ENCODE measurements around the gene BNIP1. TPM values are rescaled to one million over a fixed set of nuclear protein-coding genes. Genes with fewer than 3 reads are reported as not detected.

Gene BNIP1
- total RNA-seq, 2 donors from 2014 or later, result 11.4 to 17.2 TPM

DNA sequence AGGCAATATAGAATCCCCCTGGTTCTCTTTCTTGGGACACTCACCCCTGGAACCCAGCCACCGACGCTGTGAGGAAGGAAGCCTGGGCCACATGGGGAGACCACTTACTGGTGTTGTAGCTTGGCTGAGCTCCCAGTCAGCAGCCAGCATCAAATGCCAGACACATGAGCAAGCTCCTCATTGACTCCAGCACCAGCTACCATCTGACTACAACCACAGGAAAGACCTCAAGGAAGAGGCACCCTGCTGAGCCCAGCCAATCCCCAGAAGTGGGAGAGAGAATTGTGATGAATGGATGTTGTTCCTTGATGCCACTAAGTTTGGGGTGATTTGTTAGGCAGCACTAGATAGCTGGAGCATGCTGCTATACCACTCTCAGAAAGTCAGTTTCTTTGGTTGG, 36.0 kb downstream of the BNIP1 start:
- no peak for DNase-seq
- Histone ChIP-seq H3K9ac (ENCODE audit: low read depth in 2 of 2, low read length in 2 of 2) (no peak overlapping the region), H3K27me3 (no peaks in the 10 kb centered on the region), H3K27ac (no peak overlapping the region), H3K36me3 (no peaks in the 10 kb centered on the region), H3K9me3 (no peaks in the 10 kb centered on the region), H3K4me1 (no peaks in the 10 kb centered on the region), H3K4me3 (no peak overlapping the region)
- intact Hi-C loops (cut with DNase I), result no loop called here
- TF ChIP-seq, protein P1, sequence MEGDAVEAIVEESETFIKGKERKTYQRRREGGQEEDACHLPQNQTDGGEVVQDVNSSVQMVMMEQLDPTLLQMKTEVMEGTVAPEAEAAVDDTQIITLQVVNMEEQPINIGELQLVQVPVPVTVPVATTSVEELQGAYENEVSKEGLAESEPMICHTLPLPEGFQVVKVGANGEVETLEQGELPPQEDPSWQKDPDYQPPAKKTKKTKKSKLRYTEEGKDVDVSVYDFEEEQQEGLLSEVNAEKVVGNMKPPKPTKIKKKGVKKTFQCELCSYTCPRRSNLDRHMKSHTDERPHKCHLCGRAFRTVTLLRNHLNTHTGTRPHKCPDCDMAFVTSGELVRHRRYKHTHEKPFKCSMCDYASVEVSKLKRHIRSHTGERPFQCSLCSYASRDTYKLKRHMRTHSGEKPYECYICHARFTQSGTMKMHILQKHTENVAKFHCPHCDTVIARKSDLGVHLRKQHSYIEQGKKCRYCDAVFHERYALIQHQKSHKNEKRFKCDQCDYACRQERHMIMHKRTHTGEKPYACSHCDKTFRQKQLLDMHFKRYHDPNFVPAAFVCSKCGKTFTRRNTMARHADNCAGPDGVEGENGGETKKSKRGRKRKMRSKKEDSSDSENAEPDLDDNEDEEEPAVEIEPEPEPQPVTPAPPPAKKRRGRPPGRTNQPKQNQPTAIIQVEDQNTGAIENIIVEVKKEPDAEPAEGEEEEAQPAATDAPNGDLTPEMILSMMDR (IDR thresholded peaks at IDR 0.05), result no peak

DNA sequence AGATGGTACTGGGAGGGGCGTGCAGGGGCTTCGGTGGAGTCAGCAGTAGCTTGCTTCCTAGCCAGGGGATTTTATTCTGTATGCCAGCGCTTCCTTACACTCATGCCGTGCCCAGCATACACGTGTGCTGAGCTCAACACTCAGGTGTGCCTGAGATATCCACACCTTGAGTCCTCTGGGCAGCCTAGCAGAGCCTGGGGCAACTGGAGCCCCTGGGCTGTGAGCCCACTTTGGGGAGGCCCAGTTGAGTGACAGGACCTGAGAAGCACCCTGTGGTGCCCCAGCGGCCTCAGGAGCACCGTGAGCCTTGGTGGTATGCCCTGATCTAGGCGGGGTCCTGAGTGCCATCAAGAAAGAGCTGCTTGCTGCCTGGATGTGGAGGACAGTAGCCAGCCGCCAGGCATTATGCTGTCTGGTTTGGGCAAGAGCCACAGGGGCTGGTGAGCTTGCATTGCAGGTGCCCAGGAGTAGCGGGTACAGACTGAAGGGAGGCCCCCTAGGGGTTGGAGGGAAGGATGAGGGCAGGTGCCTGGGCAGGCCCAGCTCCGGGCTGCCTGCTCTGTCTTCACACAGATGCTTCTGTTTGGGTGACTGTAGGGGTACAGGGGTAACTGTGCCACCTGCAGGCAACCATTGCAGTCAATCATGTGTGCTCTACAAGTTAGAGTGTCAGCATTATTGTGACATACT, 42.9 kb downstream of the BNIP1 start:
- Histone ChIP-seq H3K27ac (no peak overlapping the region), H3K27me3 (no peaks in the 10 kb centered on the region), H3K4me3 (no peak overlapping the region), H3K4me1 (no peaks in the 10 kb centered on the region), H3K9ac (ENCODE audit: low read depth in 2 of 2, low read length in 2 of 2) (no peak overlapping the region), H3K36me3 (no peaks in the 10 kb centered on the region), H3K9me3 (no peaks in the 10 kb centered on the region)
- no peak for DNase-seq
- TF ChIP-seq, protein P1 (IDR thresholded peaks at IDR 0.05), result no peak
- intact Hi-C loops (cut with DNase I), result no loop called here

DNA sequence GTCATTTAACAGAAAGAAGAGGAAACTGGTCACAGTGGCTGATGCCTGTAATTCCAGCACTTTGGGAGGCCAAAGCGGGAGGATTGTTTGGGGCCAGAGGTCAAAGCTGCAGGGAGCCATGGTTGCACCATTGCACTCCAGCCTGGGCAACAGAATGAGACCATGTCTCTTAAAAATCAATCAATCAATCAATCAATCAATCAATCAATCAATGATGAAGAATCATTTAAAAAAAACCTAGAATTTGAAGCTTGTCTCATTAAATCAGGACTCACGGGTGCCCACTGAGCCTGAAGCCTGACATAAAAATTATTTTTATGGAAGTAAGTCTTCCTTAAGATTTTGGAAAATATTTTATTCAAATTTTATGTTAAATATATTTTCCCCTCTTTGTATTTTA, 43.9 kb downstream of the BNIP1 start:
- TF ChIP-seq, protein P1 (IDR thresholded peaks at IDR 0.05), result no peak
- no peaks in the 10 kb centered on the region for H3K4me1 ChIP-seq
- no peak overlapping the region for H3K9ac ChIP-seq (ENCODE audit: low read depth in 2 of 2, low read length in 2 of 2)
- intact Hi-C loops (cut with DNase I), result no loop called here
- no peak overlapping the region for H3K27ac ChIP-seq
- H3K36me3 ChIP-seq, result no peaks in the 10 kb centered on the region
- no peak overlapping the region for H3K4me3 ChIP-seq
- H3K9me3 ChIP-seq, result no peaks in the 10 kb centered on the region
- no peaks in the 10 kb centered on the region for H3K27me3 ChIP-seq
- no peak for DNase-seq

DNA sequence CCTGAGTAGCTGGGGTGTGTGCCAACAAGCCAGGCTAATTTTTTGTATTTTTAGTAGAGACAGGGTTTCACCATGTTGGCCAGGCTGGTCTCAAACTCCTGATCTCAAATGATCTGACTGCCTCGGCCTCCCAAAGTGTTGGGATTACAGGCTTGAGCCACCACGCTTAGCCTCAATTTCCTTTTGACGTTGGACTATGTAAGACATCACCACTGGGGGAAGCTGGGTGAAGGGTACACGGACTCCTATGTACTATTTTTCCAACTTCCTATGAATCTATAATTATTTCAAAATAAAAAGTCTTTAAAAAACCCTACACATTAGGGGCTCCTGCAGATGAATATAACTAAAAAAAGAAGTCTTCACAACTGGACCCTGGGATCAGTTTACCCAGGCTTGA, 46.7 kb downstream of the BNIP1 start:
- TF ChIP-seq, protein P1 (IDR thresholded peaks at IDR 0.05), result no peak
- Histone ChIP-seq H3K27me3 (no peaks in the 10 kb centered on the region), H3K36me3 (no peaks in the 10 kb centered on the region), H3K4me3 (no peak overlapping the region), H3K9me3 (no peaks in the 10 kb centered on the region), H3K4me1 (no peaks in the 10 kb centered on the region), H3K27ac (no peak overlapping the region), H3K9ac (ENCODE audit: low read depth in 2 of 2, low read length in 2 of 2) (no peak overlapping the region)
- no peak for DNase-seq
- intact Hi-C loops (cut with DNase I), result no loop called here

DNA sequence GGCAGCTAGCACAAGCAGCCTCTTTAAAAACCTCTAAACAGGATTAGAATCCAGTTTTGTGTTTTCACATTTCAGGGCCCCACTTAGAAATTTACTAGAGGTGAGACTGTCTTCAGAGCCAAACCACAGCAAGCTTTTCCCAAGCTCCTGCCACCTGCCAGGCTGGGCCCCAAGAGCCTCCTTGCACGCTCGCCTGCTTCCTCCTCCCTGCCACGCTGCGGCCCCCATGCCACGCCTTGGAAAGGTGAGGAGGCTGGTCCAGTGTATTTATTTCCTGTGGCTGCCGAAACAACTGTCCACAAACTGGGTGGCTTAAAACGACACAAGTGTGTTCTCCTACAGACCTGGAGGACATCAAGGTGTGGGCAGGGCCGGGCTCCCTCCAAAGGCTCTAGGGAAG, 47.2 kb downstream of the BNIP1 start:
- no peaks in the 10 kb centered on the region for H3K27me3 ChIP-seq
- no peak overlapping the region for H3K9ac ChIP-seq (ENCODE audit: low read depth in 2 of 2, low read length in 2 of 2)
- H3K9me3 ChIP-seq, result no peaks in the 10 kb centered on the region
- no peaks in the 10 kb centered on the region for H3K36me3 ChIP-seq
- TF ChIP-seq, protein P1 (IDR thresholded peaks at IDR 0.05), result no peak
- no peak overlapping the region for H3K27ac ChIP-seq
- H3K4me1 ChIP-seq, result no peaks in the 10 kb centered on the region
- H3K4me3 ChIP-seq, result no peak overlapping the region
- intact Hi-C loops (cut with DNase I), result no loop called here
- DNase-seq, result no peak
